HG03103 (cell line): ENCODE data around the gene MAPKAPK3.
"Not testable (repeated sequence)": the region's sequence is repeated elsewhere in the genome, so short reads cannot be mapped to it uniquely, and the experiment has no call there.

Experiments used
- ATAC-seq: cut with Tn5 transposase; IDR thresholded peaks from one replicate; pipeline ENCODE4 v1.9.1; 2021; ENCODE audit warnings: low read depth; ENCODE audit not compliant: unreplicated experiment

The MAPKAPK3 gene

DNA sequence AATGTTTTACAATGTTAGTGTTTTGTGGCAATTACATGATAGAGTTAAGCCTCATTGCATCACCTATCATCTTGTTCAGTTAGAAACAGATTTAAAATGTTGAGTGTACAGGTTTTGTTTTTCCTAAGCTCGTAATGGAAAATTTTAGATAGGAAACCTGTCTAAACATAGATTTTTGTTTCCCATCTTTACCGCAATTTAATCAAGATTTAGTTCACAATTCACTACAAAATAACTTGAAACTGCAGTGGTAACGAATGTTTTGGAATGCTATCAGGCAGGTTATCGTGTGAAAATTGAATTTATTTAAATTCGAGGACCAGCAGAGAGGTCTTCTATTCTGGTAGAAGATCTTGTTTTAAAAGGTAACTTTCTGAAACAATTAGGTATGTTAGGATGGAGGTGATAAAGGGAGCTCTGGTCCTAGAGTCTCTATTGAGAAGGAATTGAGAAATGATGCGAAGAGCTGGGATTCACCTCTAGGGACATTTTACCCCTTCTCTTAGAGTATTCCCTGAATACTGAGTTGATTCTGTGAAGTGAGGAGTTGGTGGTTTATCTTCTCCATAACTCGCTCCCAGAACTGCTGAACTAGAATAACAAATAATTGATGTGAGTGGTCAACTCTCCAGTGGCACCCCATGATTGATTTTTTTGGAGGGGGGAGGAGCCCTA lies 59.2 kb downstream of the MAPKAPK3 start:
- no peak for ATAC-seq

DNA sequence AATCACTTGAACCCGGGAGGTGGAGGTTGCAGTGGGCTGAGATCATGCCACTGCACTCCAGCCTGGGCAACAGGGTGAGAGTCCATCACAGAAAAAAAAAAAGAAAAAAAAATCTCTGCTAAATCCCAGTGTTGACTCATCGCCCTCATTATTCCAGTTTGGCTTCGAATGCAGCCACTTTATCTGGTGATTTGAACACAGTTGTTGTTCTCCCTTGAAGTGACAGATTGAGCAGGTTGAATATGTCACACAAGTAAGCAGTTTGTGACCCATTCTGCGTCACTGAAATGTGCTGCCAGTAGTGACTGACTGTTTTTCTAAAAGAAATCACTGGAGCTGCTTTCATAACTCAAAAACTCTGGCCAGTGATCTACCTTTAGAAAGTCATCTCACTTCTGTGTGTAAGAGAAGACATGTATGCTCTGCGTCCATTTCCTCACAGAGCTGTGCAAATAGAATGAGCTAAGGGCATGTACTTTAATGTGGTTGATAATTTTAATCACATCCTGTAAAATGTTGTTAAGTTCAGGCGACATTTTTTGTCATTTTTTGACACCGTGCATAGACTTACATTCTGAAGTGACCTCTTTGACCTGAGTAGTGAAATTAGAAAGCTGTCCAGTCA lies 70.3 kb downstream of the MAPKAPK3 start:
- ATAC-seq: no peak

DNA sequence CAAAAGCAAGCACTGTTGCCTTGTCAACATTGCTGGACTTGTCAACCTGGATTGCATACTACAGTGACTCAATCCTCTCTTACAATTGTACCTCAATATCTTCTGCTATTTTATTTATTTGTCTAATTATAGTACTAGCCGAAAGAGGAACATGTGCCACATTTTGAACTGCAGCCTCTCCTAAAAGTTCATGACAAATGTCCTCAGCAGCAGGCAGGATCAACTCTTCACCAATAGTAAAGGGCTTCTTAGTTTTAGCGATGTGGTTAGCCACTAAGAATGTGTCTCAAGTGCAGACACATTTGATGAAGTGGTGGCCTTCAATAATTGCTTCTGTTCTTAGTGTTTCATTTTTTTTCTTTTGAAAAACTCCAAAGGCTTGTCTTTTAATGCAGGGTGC lies 71.0 kb downstream of the MAPKAPK3 start:
- no peak for ATAC-seq

DNA sequence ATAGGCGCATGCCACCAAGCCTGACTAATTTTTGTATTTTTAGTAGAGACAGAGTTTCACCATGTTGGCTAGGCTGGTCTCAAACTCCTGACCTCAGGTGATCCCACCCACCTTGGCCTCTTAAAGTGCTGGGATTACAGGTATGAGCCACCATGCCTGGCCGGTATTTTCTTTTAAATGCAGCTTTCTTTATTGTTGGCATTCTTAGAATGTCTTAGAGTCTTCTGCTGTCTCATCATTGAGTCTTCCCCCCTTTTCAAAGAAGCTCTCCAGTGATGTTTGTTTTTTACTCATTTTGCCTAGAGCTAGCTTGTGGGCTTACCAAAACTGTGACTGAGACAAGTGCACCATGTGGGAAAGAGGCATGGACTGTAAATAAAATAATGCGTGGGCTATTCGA lies 71.7 kb downstream of the MAPKAPK3 start:
- ATAC-seq: not testable (repeated sequence)

DNA sequence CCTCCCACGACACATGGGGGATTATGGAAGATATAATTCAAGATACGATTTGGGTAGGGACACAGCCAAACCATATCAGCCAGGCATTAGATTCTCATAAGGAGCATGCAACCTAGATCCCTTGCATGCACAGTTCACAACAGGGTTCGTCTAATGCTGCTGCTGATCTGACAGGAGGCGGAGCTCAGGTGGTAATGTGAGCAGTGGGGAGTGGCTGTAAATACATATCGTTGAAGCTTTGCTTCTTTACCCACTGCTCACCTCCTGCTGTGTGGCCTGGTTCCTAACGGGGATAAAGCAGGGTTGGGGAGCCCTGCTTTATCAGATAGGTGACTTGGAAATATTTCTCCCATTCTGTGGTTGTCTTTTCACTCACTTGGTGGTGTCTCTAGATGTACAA lies 72.6 kb downstream of the MAPKAPK3 start:
- no peak for ATAC-seq

DNA sequence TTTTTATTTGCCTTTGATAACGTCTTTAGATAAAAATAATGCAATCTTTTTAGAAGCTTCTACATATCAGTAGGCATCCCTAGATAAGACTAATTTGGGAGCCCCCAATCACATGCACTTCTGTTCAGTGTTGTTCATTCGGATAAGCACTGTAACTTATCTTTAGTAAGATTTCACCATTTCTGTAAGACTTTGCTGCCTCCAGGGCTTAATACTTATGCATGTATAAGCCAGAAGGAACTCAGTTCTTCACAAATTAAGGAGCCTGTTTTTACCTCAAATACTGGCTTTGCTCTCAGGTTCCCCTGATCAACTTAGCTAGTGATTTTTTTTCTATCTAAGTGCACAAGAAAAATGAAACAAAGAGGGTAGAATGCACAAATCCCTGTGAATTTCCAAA lies 78.1 kb downstream of the MAPKAPK3 start:
- no peak for ATAC-seq

DNA sequence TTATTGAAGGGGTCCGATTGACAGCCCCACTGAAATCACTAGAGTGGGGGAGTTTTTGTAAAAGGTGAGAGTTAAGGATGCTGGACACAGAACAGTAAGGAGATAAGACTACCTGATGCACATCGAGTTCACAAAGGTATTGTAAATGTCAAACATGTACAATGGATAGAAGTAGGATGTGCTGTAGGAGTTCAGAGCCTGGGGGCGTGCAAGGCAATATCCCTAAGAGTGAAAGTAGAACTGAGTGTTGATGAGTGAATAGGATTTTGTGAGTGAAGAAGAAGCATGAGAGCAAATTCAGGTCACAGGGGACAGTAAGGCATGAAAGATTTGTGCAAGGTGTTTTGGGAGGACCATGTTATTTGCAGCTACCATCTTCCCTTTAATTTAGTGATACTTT lies 79.3 kb downstream of the MAPKAPK3 start:
- no peak for ATAC-seq

DNA sequence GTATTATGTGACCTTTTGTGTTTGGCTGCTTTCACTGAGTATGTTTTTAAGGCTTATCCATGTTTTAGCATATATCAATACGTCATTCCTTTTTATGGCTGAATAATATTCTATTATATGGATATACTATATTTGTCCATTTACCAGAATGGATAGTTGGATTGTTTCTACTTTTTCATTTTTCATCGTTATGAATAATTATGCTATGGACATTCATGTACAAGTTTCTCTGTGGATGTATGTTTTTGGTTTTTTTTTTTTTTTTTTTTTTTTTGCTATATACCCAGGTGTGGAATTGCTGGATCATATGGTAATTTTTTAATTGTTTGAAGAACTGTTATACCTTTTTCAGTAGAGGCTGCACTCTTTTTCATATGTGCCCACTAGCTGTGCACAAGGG lies 81.3 kb downstream of the MAPKAPK3 start:
- ATAC-seq: no peak
